Endodermal cell (in vitro differentiated cells): ENCODE results near the gene HHAT. TPM values are rescaled to one million over a fixed set of nuclear protein-coding genes. Genes with fewer than 3 reads are reported as not detected.

Experiments used
- DNase-seq: peaks from one replicate; pipeline ENCODE4 v3.0.0-alpha.2; 2017
- H3K27ac ChIP-seq: 2 replicates; pipeline ENCODE4 v1.5.1; 2013; ENCODE audit warnings: mild to moderate bottlenecking, low read depth, low read length, moderate library complexity
- H3K27me3 ChIP-seq: 2 replicates; pipeline ENCODE4 v1.6.1; 2013; ENCODE audit warnings: mild to moderate bottlenecking, low read length, moderate library complexity; ENCODE audit not compliant: insufficient read depth, control insufficient read depth, poor library complexity, severe bottlenecking
- H3K36me3 ChIP-seq: 2 replicates; pipeline ENCODE4 v1.7.0; 2013; ENCODE audit warnings: mild to moderate bottlenecking, low read length, moderate library complexity; ENCODE audit not compliant: control insufficient read depth, insufficient read depth
- H3K4me1 ChIP-seq: one replicate; pipeline ENCODE4 v1.7.0; 2013; ENCODE audit warnings: low read length; ENCODE audit not compliant: control insufficient read depth, insufficient read depth
- H3K4me3 ChIP-seq: 2 replicates; pipeline ENCODE4 v1.5.1; 2013; ENCODE audit warnings: mild to moderate bottlenecking, low read length, moderate library complexity
- H3K9ac ChIP-seq: 2 replicates; pipeline ENCODE4 v1.6.1; 2013; ENCODE audit warnings: mild to moderate bottlenecking, low read length, moderate library complexity; ENCODE audit not compliant: poor library complexity, severe bottlenecking; ENCODE audit errors: extremely low read depth
- H3K9me3 ChIP-seq: 2 replicates; pipeline ENCODE4 v1.6.1; 2013; ENCODE audit warnings: mild to moderate bottlenecking, low read length, moderate library complexity; ENCODE audit not compliant: control insufficient read depth
- H3K27ac Mint-ChIP-seq: 2 replicates; pipeline ENCODE4 v1.8.0; 2020; ENCODE audit warnings: mixed read lengths
- H3K27me3 Mint-ChIP-seq: 2 replicates; pipeline ENCODE4 v1.8.0; 2021; ENCODE audit warnings: mild to moderate bottlenecking, mixed read lengths; ENCODE audit not compliant: insufficient read depth
- H3K36me3 Mint-ChIP-seq: 2 replicates; pipeline ENCODE4 v1.8.0; 2020; ENCODE audit warnings: low read depth, mixed read lengths
- H3K4me1 Mint-ChIP-seq: 2 replicates; pipeline ENCODE4 v1.8.0; 2020; ENCODE audit warnings: mixed read lengths
- H3K4me3 Mint-ChIP-seq: 2 replicates; pipeline ENCODE4 v1.8.0; 2020; ENCODE audit warnings: mild to moderate bottlenecking, moderate library complexity, mixed read lengths
- H3K9me3 Mint-ChIP-seq: 2 replicates; pipeline ENCODE4 v1.8.0; 2020; ENCODE audit warnings: mild to moderate bottlenecking, mixed read lengths
- WGBS, 2 experiments: methylation state at CpG; one replicate each; pipeline versions ENCODE4 v1.1.5 to v1.1.7; 2013; ENCODE audit warnings: missing lambda C conversion rate in 2 of 2, mixed read lengths in 1 of 2; ENCODE audit not compliant: insufficient coverage in 1 of 2, insufficient read length in 1 of 2; 5-methylcytosine and 5-hydroxymethylcytosine counted together
- total RNA-seq, 2 donors: library from RNA; stranded (reverse); fragmentation: NEBNext Ultra II Directional in 1 of 2; extraction: Animal tissue kit (Norgen Biotek cat#: 25700) in 1 of 2; gene quantifications; 2 replicates in 1 of 2; 3 replicates in 1 of 2; pipeline ENCODE4 v1.2.1, GENCODE V29; 2021
- TF ChIP-seq, protein P1 (sequence below): fragments of 200-600 bp; sonication (generic); conservative IDR thresholded peaks from 2 replicates; pipeline ENCODE4 v1.5.0; 2021; ENCODE audit warnings: antibody characterized with exemption, mild to moderate bottlenecking

The HHAT gene
- total RNA-seq, 2 donors from 2014 or later: 6.9 to 9.8 TPM

DNA sequence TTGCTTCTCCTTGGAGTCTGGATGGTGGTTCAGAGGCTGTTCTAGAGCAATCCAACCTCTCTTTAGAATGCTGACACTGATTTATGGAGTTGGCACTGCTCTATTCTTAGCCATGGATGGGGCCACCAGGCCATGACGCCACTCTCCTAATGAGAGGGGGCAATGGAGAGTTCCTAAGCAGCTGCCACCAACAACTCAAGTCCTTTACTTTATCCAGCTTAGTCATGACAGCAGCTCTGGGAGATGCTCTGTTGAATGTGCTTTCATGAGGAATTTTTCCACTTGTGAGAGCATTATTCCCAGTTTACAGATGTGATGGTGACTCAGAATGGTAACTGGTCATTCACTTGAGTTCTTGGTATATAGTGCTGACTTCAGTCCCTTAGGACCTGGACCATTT is 366.3 kb downstream of the HHAT start:
- H3K36me3 Mint-ChIP-seq: no peaks in the 10 kb centered on the region
- no peak overlapping the region for H3K4me3 Mint-ChIP-seq
- no peaks in the 10 kb centered on the region for H3K9me3 ChIP-seq
- H3K4me1 ChIP-seq: peaks cover 2% of the 10 kb centered on the region
- H3K27ac ChIP-seq: no peak overlapping the region
- no peaks in the 10 kb centered on the region for H3K9me3 Mint-ChIP-seq
- TF ChIP-seq, protein P1, sequence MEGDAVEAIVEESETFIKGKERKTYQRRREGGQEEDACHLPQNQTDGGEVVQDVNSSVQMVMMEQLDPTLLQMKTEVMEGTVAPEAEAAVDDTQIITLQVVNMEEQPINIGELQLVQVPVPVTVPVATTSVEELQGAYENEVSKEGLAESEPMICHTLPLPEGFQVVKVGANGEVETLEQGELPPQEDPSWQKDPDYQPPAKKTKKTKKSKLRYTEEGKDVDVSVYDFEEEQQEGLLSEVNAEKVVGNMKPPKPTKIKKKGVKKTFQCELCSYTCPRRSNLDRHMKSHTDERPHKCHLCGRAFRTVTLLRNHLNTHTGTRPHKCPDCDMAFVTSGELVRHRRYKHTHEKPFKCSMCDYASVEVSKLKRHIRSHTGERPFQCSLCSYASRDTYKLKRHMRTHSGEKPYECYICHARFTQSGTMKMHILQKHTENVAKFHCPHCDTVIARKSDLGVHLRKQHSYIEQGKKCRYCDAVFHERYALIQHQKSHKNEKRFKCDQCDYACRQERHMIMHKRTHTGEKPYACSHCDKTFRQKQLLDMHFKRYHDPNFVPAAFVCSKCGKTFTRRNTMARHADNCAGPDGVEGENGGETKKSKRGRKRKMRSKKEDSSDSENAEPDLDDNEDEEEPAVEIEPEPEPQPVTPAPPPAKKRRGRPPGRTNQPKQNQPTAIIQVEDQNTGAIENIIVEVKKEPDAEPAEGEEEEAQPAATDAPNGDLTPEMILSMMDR: no peak
- peaks cover 9% of the 10 kb centered on the region for H3K4me1 Mint-ChIP-seq
- H3K27ac Mint-ChIP-seq: no peak overlapping the region
- 93% methylated on average over 1 of the region's 1 CpG; no CpG with 5 or more reads in 1 of the 2 experiments for WGBS, 2 experiments
- H3K36me3 ChIP-seq: no peaks in the 10 kb centered on the region
- H3K4me3 ChIP-seq: no peak overlapping the region
- no peak for DNase-seq
- peaks cover 5% of the 10 kb centered on the region for H3K27me3 Mint-ChIP-seq
- no peaks in the 10 kb centered on the region for H3K27me3 ChIP-seq
- no peak overlapping the region for H3K9ac ChIP-seq

DNA sequence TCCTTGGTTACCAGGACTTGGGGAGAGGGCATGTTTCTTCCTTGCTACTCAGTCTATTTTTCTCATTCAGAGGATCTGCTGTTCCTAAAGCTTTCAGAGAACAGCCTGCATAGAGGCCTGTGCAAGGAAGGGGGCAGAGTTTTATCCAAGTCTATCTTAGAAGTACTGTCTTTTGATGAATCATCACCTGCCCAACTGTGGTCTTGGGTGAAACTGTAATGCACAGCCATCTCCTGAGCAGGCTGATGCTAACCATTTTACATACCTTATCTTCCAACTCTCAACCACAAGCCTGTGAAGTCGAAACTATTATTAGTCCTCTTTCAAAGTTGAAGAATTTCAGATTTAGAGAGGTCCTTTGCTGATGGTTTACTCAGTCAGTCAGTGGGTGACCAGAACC is 368.0 kb downstream of the HHAT start:
- TF ChIP-seq, protein P1: no peak
- no peaks in the 10 kb centered on the region for H3K36me3 ChIP-seq
- Mint-ChIP-seq H3K4me1 (peaks cover 9% of the 10 kb centered on the region), H3K4me3 (no peak overlapping the region), H3K27ac (no peak overlapping the region), H3K36me3 (no peaks in the 10 kb centered on the region), H3K27me3 (peaks cover 1% of the 10 kb centered on the region), H3K9me3 (no peaks in the 10 kb centered on the region)
- WGBS, 2 experiments: 91 to 100% methylated on average over 1 of the region's 1 CpG
- H3K27ac ChIP-seq: no peak overlapping the region
- no peaks in the 10 kb centered on the region for H3K9me3 ChIP-seq
- H3K4me3 ChIP-seq: no peak overlapping the region
- H3K27me3 ChIP-seq: no peaks in the 10 kb centered on the region
- no peak overlapping the region for H3K9ac ChIP-seq
- no peak for DNase-seq
- H3K4me1 ChIP-seq: peaks cover 2% of the 10 kb centered on the region

DNA sequence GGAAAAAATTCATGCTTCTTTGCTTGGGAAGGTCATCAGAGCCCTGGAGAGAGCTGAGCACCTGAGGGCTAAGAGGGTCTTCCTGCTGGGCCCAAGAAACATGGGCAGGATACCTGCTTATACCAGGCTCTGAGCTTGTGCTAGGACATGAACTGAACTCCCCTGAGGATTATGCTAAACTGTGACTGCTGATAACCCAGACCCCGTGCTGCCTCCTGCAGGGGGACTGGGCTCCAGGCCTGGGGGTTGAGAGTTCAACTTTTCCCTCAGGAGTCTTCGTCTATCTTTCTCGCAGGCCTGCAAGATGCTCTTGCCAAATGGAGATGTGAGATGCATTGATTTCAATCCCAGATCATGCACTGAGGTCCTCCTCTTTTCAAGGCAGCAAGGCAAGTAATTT is 368.5 kb downstream of the HHAT start:
- no peaks in the 10 kb centered on the region for H3K36me3 Mint-ChIP-seq
- no peaks in the 10 kb centered on the region for H3K9me3 ChIP-seq
- no peaks in the 10 kb centered on the region for H3K27me3 ChIP-seq
- peaks cover 2% of the 10 kb centered on the region for H3K4me1 ChIP-seq
- no peak overlapping the region for H3K9ac ChIP-seq
- H3K4me1 Mint-ChIP-seq: peaks cover 9% of the 10 kb centered on the region
- WGBS, 2 experiments: 56 to 100% methylated on average over 1 to 3 of the region's 3 CpGs
- TF ChIP-seq, protein P1: peak; percentile 62
- DNase-seq: peak; percentile 73
- no peak overlapping the region for H3K4me3 Mint-ChIP-seq
- peaks cover 1% of the 10 kb centered on the region for H3K27me3 Mint-ChIP-seq
- H3K9me3 Mint-ChIP-seq: no peaks in the 10 kb centered on the region
- H3K4me3 ChIP-seq: no peak overlapping the region
- no peak overlapping the region for H3K27ac ChIP-seq
- H3K27ac Mint-ChIP-seq: no peak overlapping the region
- no peaks in the 10 kb centered on the region for H3K36me3 ChIP-seq
